Left lung (tissue), 10 donors: ENCODE measurements around the gene SFT2D1. TPM values are rescaled to one million over a fixed set of nuclear protein-coding genes. Genes with fewer than 3 reads are reported as not detected.

ENCODE experiments used
- ATAC-seq: fragments of 200-7000 bp; cut with Tn5 transposase; one replicate; pipeline ENCODE4 v1.9.1; 2020; ENCODE audit warnings: moderate library complexity
- DNase-seq, 4 donors: peaks; one replicate each; pipeline ENCODE4 v3.0.0-alpha.2; 2013 to 2020
- H3K27ac ChIP-seq, 2 donors: fragments of 200-600 bp; sonication (generic) in 1 of 2; one replicate each; pipeline versions ENCODE4 v1.5.0 to v1.8.0; 2020 to 2021
- H3K27me3 ChIP-seq, 2 donors: fragments of 200-600 bp; sonication (generic) in 1 of 2; one replicate each; pipeline versions ENCODE4 v1.5.0 to v1.8.0; 2020 to 2021
- H3K36me3 ChIP-seq, 2 donors: fragments of 200-600 bp; sonication (generic) in 1 of 2; one replicate each; pipeline versions ENCODE4 v1.5.0 to v1.8.0; 2020 to 2021
- H3K4me1 ChIP-seq, 2 donors: fragments of 200-600 bp; one replicate each; pipeline ENCODE4 v1.8.0; 2021
- H3K4me3 ChIP-seq, 2 donors: fragments of 200-600 bp; sonication (generic) in 1 of 2; one replicate each; pipeline versions ENCODE4 v1.5.0 to v1.8.0; 2020 to 2021; ENCODE audit warnings: mild to moderate bottlenecking in 1 of 2
- H3K9me3 ChIP-seq, 2 donors: fragments of 200-600 bp; sonication (generic) in 1 of 2; one replicate each; pipeline versions ENCODE4 v1.5.0 to v1.8.0; 2020 to 2021
- intact Hi-C, 2 donors: fragments of 100-400 bp; cut with DNase I; formaldehyde crosslinking; loops; one replicate each; pipeline versions ENCODE4 v1.11.2 to v1.14.2; 2022
- polyA plus RNA-seq, 6 donors: library from polyadenylated mRNA; unstranded; fragments of 120-200 nt; gene quantifications; one replicate each; pipeline ENCODE4 v1.2.1, GENCODE V29; 2013; ENCODE audit not compliant: insufficient read length in 6 of 6
- total RNA-seq, 2 donors: library from RNA; stranded (reverse); fragmentation: NEBNext Ultra II Directional; extraction: Animal tissue kit (Norgen Biotek cat#: 25700); gene quantifications; one replicate each; pipeline ENCODE4 v1.2.1, GENCODE V29; 2021
- TF ChIP-seq, protein P1 (sequence below), 2 donors: fragments of 200-600 bp; sonication (generic) in 1 of 2; IDR thresholded peaks; one replicate each; pipeline versions ENCODE4 v1.5.0 to v1.8.0; 2021; ENCODE audit warnings: antibody characterized with exemption in 2 of 2
- donor health status: DM: no; HTN: yes; CAD: no.
- donor health status: DM: no; HTN: no; CAD: no.

Gene SFT2D1
- total and polyA plus RNA-seq, 8 donors: 49.5 to 63.8 (median 59.9) TPM

- DNase-seq: no peak
- Histone ChIP-seq H3K27ac (no peak overlapping the region), H3K27me3 (peaks cover 0 to 42% of the 10 kb centered on the region in 2 donors), H3K9me3 (no peaks in the 10 kb centered on the region), H3K4me1 (no peaks in the 10 kb centered on the region), H3K36me3 (no peaks in the 10 kb centered on the region), H3K4me3 (no peak overlapping the region)
- intact Hi-C loops: no loop called here
- TF ChIP-seq, protein P1, sequence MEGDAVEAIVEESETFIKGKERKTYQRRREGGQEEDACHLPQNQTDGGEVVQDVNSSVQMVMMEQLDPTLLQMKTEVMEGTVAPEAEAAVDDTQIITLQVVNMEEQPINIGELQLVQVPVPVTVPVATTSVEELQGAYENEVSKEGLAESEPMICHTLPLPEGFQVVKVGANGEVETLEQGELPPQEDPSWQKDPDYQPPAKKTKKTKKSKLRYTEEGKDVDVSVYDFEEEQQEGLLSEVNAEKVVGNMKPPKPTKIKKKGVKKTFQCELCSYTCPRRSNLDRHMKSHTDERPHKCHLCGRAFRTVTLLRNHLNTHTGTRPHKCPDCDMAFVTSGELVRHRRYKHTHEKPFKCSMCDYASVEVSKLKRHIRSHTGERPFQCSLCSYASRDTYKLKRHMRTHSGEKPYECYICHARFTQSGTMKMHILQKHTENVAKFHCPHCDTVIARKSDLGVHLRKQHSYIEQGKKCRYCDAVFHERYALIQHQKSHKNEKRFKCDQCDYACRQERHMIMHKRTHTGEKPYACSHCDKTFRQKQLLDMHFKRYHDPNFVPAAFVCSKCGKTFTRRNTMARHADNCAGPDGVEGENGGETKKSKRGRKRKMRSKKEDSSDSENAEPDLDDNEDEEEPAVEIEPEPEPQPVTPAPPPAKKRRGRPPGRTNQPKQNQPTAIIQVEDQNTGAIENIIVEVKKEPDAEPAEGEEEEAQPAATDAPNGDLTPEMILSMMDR (IDR thresholded peaks at IDR 0.05): no peak
- ATAC-seq: no peak
These were observed 46.1 kb downstream of the SFT2D1 start for GRCh38 chr6:166296035-166296883.

DNA sequence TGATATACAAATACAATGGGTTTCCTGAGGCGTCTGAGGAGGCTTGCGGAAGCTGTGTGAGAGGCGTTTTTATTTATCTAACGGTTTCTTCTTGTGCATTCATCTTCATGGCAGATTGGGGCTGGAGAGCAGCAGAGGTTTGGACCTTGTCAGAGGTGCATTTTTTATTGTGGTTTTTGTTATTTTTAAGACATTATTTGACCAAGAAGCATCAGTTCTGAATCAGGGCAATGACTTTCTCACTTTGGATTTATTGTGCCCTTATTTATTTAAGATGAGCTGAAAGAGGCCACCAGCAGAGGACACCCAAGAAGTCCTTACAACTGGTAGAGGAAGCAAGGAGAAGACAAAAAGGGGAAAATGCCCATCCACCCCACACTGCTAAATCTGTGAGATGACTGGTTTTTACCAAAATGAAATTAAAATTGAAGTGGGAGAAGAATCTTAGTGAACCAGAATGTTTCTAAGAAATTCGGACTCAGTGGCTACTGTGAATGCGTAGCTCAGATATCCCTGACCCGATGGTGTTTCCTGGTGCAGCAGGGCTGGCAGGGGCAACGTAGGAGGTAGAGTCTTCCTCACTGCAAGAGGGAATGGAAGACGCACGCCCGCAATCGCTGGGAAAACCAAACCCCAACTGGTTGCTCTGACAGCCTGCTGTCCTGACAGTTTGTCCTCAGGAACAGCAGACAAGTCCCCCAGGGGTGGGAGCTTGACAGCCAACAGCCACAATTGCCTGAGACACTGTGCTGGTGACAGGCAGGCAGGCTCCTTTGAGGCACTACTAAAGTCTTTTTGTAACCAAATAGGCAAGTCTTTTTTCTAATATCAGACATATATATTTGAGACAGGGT, 48.4 kb downstream of the SFT2D1 start:
- TF ChIP-seq, protein P1 (IDR thresholded peaks at IDR 0.05): no peak
- Histone ChIP-seq H3K4me1 (no peaks in the 10 kb centered on the region), H3K27me3 (peaks cover 0 to 35% of the 10 kb centered on the region in 2 donors), H3K27ac (no peak overlapping the region), H3K9me3 (no peaks in the 10 kb centered on the region), H3K4me3 (no peak overlapping the region), H3K36me3 (no peaks in the 10 kb centered on the region)
- DNase-seq (no peak), ATAC-seq (no peak)
- intact Hi-C loops: no loop called here

GRCh38 chr6:166289207-166290060, 52.9 kb downstream of the SFT2D1 start:
- Histone ChIP-seq H3K9me3 (no peaks in the 10 kb centered on the region), H3K27ac (no peak overlapping the region), H3K36me3 (no peaks in the 10 kb centered on the region), H3K4me3 (no peak overlapping the region), H3K4me1 (no peaks in the 10 kb centered on the region), H3K27me3 (peaks cover 0 to 19% of the 10 kb centered on the region in 2 donors)
- DNase-seq (no peak), ATAC-seq (no peak)
- intact Hi-C loops: no loop called here
- TF ChIP-seq, protein P1 (IDR thresholded peaks at IDR 0.05): no peak

DNA sequence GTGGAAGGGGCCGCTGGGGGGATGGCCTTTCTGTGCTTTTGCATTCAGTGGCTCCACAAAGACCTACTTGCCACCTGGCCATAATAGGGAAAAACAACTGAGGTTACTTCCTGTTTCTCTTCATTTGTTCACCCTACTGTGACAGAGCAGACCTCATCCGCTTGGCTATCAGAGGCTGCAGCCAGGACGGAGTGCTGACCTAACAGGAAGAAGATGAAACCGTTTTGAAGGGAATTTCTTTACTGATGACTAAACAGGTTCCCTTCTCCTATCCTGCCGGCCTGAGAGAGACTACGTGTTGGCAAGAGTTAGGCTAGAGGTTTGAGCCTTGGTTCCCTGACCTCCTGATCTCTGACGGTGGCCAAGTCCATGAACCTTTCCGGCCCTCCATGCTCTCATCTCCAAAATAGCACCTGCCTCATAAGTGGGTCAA, 55.5 kb downstream of the SFT2D1 start:
- DNase-seq (peak in 1 of 4 donors; percentile 17), ATAC-seq (peak; percentile 32)
- H3K9me3 ChIP-seq: no peaks in the 10 kb centered on the region
- intact Hi-C loops: no loop called here
- H3K36me3 ChIP-seq: no peaks in the 10 kb centered on the region
- no peaks in the 10 kb centered on the region for H3K4me1 ChIP-seq
- peaks cover 0 to 15% of the 10 kb centered on the region in 2 donors for H3K27me3 ChIP-seq
- no peak overlapping the region for H3K27ac ChIP-seq
- H3K4me3 ChIP-seq: no peak overlapping the region
- TF ChIP-seq, protein P1 (IDR thresholded peaks at IDR 0.05): no peak
